Measurements from ENCODE around the gene PRKCA. TPM values are rescaled to one million over a fixed set of nuclear protein-coding genes. Genes with fewer than 3 reads are reported as not detected.

Gene PRKCA
- total and polyA plus RNA-seq, 2 of the 13 experiments (the other 11 are each of a cell fraction or from before 2014, with no cell fraction given) = 18.5 to 21.5 TPM

DNA sequence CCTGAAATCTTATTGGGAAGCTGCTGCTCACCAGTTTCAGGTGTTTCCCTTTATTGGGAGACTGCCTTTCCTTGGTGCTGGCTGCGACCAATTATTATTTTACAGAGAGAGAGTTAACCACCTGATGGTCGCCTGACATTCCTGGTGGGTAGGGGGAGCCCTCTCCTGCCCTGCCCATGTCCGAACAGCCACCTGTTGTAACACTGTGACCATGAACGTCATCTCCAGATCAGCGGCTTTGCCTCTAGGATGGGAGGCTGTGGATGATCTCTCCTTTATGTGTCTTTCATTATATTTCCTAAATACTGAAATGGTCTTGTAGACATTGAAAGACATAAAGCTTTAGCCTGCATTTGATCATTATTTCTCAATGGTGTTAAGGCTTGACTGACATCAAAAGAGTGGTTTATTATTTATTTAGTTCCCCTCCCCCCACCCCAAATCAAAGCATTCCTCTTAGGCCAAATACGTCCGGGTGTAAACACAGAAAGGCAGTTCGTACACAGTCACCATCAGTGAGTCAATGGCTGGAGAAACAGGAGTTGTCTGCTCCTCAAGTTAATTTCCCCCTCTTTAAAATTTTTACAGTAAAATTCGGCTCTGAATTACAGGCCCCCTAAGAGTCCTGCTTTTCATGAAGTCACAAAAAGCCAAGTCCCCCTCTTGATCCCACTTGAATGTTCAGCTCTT is 474.7 kb downstream of the PRKCA start (continued):
- TF ChIP-seq GZF1 (CRISPR knock-in tag; IDR thresholded peaks at IDR 0.05) (no peak), KLF16 (CRISPR knock-in tag; IDR thresholded peaks at IDR 0.05) (no peak), ZNF205 (CRISPR knock-in tag; IDR thresholded peaks at IDR 0.05) (no peak), SIN3A (IDR thresholded peaks at IDR 0.05; ENCODE audit: borderline replicate concordance, low read depth, low read length) (no peak), CREM (IDR thresholded peaks at IDR 0.05) (peak; percentile 18; the same call in 1 of the 2 replicates), CREM (CRISPR knock-in tag; IDR thresholded peaks at IDR 0.05) (no peak), ZNF329 (CRISPR knock-in tag; IDR thresholded peaks at IDR 0.05; ENCODE audit: low read depth) (no peak), NKX3-1 (CRISPR knock-in tag; IDR thresholded peaks at IDR 0.05) (no peak), SALL2 (CRISPR knock-in tag; IDR thresholded peaks at IDR 0.05) (no peak), HNRNPK (IDR thresholded peaks at IDR 0.05; ENCODE audit: low read depth, low read length, poor library complexity, severe bottlenecking) (no peak), KMT2A (CRISPR knock-in tag; IDR thresholded peaks at IDR 0.05) (no peak), SMARCC2 (IDR thresholded peaks at IDR 0.05) (no peak), SSRP1 (CRISPR knock-in tag; IDR thresholded peaks at IDR 0.05) (no peak)
- TF ChIP-seq, protein P1, sequence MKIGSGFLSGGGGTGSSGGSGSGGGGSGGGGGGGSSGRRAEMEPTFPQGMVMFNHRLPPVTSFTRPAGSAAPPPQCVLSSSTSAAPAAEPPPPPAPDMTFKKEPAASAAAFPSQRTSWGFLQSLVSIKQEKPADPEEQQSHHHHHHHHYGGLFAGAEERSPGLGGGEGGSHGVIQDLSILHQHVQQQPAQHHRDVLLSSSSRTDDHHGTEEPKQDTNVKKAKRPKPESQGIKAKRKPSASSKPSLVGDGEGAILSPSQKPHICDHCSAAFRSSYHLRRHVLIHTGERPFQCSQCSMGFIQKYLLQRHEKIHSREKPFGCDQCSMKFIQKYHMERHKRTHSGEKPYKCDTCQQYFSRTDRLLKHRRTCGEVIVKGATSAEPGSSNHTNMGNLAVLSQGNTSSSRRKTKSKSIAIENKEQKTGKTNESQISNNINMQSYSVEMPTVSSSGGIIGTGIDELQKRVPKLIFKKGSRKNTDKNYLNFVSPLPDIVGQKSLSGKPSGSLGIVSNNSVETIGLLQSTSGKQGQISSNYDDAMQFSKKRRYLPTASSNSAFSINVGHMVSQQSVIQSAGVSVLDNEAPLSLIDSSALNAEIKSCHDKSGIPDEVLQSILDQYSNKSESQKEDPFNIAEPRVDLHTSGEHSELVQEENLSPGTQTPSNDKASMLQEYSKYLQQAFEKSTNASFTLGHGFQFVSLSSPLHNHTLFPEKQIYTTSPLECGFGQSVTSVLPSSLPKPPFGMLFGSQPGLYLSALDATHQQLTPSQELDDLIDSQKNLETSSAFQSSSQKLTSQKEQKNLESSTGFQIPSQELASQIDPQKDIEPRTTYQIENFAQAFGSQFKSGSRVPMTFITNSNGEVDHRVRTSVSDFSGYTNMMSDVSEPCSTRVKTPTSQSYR (CRISPR knock-in tag; IDR thresholded peaks at IDR 0.05; ENCODE audit: borderline replicate concordance) = peak; percentile 92
- TF ChIP-seq, protein P2, sequence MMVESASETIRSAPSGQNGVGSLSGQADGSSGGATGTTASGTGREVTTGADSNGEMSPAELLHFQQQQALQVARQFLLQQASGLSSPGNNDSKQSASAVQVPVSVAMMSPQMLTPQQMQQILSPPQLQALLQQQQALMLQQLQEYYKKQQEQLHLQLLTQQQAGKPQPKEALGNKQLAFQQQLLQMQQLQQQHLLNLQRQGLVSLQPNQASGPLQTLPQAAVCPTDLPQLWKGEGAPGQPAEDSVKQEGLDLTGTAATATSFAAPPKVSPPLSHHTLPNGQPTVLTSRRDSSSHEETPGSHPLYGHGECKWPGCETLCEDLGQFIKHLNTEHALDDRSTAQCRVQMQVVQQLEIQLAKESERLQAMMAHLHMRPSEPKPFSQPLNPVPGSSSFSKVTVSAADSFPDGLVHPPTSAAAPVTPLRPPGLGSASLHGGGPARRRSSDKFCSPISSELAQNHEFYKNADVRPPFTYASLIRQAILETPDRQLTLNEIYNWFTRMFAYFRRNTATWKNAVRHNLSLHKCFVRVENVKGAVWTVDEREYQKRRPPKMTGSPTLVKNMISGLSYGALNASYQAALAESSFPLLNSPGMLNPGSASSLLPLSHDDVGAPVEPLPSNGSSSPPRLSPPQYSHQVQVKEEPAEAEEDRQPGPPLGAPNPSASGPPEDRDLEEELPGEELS (CRISPR knock-in tag; IDR thresholded peaks at IDR 0.05) = peak; percentile 56; the same call in 1 of the 2 replicates
- TF ChIP-seq, protein P3, sequence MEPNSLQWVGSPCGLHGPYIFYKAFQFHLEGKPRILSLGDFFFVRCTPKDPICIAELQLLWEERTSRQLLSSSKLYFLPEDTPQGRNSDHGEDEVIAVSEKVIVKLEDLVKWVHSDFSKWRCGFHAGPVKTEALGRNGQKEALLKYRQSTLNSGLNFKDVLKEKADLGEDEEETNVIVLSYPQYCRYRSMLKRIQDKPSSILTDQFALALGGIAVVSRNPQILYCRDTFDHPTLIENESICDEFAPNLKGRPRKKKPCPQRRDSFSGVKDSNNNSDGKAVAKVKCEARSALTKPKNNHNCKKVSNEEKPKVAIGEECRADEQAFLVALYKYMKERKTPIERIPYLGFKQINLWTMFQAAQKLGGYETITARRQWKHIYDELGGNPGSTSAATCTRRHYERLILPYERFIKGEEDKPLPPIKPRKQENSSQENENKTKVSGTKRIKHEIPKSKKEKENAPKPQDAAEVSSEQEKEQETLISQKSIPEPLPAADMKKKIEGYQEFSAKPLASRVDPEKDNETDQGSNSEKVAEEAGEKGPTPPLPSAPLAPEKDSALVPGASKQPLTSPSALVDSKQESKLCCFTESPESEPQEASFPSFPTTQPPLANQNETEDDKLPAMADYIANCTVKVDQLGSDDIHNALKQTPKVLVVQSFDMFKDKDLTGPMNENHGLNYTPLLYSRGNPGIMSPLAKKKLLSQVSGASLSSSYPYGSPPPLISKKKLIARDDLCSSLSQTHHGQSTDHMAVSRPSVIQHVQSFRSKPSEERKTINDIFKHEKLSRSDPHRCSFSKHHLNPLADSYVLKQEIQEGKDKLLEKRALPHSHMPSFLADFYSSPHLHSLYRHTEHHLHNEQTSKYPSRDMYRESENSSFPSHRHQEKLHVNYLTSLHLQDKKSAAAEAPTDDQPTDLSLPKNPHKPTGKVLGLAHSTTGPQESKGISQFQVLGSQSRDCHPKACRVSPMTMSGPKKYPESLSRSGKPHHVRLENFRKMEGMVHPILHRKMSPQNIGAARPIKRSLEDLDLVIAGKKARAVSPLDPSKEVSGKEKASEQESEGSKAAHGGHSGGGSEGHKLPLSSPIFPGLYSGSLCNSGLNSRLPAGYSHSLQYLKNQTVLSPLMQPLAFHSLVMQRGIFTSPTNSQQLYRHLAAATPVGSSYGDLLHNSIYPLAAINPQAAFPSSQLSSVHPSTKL (CRISPR knock-in tag; IDR thresholded peaks at IDR 0.05) = peak; percentile 67
- TF ChIP-seq, protein P4, sequence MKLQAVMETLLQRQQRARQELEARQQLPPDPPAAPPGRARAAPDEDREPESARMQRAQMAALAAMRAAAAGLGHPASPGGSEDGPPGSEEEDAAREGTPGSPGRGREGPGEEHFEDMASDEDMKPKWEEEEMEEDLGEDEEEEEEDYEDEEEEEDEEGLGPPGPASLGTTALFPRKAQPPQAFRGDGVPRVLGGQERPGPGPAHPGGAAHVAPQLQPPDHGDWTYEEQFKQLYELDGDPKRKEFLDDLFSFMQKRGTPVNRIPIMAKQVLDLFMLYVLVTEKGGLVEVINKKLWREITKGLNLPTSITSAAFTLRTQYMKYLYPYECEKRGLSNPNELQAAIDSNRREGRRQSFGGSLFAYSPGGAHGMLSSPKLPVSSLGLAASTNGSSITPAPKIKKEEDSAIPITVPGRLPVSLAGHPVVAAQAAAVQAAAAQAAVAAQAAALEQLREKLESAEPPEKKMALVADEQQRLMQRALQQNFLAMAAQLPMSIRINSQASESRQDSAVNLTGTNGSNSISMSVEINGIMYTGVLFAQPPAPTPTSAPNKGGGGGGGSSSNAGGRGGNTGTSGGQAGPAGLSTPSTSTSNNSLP (IDR thresholded peaks at IDR 0.05; ENCODE audit: low read depth, low read length) = peak; percentile 59; the same call in 1 of the 2 replicates

Measured in HepG2 (cell line).